Stimulated activated CD4-positive, alpha-beta T cell treated with anti-CD3 and anti-CD28 coated beads, Interleukin-4, amount 100 ng/mL, for 4 hours (primary cell): ENCODE results near the gene CIAO3.
"Not testable (repeated sequence)": the region's sequence is repeated elsewhere in the genome, so short reads cannot be mapped to it uniquely, and the experiment has no call there.

Experiments
- DNase-seq, 2 experiments: peaks; one replicate each; pipeline ENCODE4 v3.0.0-alpha.2; 2020

CIAO3 gene

DNA sequence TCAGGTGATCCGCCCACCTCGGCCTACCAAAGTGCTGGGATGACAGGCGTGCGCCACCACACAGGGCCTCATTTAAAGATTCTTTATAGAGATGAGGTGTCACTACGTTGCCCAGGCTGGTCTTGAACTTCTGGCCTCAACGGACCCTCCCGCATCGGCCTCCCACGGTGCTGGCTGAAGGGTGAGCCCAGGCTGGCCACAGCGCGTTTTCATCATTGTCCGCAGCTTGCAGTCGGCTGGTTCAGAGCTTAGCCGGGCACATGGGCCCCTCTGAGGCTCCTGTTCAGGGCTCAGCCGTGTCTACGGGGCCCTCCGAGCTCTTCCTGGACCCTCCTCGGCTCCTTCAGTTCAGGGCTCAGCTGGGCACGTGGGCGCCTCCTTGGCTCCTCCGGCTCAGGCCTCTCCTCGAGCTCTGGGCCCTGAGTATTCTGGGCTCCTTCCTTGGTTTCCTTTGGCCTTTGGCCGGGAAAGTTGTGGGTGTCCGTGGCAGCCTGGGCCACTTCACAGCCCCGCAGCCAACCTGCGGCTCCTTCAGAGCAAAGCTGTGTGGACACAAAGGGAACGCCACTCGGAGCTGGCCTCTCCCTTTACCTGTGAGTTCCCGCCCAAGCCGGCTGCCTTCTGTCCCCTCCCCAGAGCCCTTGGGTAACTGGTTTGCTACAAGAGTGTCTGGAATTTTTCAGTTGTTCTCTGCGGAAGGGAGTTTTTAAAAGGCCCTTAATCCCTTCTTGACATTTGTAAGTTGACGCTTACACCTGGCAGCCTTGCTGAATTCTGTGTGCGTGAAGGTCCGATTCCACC is 18.5 kb upstream of the CIAO3 start:
- no peak for DNase-seq

DNA sequence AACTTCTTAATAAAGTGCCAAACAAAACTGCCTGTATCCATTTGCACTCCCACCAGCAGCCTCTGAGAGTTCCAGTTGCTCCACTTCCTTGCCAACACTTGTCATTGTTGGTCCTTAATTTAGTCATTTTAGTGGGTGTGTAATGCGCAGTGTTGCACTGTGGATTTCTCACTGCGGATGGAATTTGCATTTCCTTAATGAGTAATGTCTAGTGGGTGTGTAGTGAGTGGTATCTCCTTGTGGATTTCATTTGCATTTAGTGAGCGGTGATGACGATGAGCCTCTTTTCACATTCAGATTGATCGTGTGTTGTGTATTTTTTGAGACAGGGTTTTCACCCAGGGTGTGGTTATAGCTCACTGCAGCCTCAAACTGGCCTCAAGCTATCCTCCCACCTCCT is 15.6 kb upstream of the CIAO3 start:
- no peak for DNase-seq

DNA sequence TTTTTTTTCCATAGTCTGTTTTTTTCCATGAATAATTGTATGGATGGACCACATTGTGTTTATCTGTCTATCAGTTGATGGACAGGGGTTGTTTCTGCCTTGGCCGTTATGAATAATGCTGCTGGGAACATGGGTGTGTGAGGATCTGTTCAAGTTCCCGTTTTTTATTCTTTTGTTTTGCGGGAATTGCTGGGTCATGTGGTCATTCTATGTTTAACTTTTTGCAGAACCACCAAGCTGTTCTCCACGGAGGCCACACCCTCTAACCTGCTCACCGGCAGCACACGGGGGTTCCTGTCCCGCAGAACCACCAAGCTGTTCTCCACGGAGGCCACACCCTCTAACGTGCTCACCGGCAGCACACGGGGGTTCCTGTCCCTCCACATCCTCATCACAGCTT is 13.9 kb upstream of the CIAO3 start:
- no peak for DNase-seq

DNA sequence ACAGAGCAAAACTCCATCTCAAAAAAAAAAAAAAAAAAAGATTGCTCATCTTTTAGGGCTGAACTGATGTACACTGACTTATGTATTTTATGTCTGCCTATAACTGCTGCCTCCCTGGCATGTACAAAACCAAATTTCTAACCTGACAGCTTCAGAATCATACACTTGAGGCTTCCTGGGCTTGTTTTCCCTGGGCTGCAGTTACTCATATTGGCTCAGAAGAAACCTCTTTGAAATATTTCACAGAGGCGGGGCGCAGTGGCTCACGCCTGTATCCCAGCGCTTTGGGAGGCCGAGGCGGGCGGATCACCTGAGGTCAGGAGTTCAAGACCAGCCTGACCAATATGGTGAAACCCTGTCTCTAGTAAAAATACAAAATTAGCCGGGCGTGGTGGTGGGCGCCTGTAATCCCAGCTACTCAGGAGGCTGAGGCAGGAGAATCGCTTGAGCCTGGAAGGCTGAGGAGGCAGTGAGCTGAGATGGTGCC is 13.4 kb upstream of the CIAO3 start:
- DNase-seq: not testable (repeated sequence)

DNA sequence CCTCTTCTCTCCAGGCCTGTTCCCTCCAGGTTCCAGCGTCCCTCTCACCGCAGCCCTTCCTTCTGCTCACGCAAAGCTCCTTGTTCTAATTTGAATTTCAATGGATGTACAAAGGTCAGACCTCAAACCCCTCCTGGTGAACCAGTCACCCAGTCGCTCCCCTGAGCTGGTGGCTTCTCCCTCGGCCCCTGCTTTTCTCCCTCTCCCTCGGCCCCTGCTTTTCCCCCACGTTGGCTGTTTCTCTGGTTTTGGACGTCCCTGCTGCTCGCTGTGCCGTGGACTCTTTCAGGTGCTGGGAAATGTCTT is 11.2 kb upstream of the CIAO3 start:
- no peak for DNase-seq

DNA sequence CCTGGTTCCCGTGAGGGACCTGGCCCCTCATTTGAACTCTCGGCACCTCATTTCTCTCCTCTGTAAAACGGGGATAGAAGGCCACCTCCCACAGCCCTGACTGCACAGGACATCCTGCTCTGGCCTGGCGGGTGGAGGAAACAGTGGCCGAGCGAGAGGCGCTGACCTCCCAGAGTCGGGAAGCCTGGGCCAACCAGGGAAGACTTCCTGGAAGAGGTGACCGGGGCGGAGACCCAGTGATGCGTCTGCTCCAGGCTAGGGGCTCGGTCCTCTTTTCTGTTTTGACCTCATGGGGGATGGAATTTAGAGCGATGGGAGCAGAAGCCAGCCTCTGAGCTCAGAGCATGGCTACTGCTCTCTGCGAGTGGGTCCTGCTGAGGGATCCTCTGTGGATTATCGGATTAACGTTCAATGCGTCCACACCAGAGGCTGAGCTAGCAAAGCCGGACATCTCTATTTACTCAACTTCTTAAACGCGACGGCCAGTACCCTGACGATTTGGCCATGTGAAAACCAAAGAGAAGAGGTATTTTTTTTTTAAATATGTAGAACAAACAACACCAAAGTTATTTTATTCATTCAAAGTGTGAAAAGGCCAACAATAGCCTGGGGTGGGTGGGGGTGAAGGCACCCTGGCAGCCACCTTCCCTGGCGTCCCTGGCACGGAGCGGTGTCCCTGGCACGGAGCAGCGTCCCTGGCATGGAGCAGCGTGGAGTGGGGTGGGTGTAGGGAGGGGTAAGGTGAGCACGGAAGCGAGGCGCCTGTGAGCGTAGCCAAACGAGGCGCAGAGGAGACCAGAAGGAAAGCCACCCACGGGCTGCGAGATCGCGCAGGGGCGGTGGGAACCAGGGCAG is 10.6 kb upstream of the CIAO3 start:
- no peak for DNase-seq

DNA sequence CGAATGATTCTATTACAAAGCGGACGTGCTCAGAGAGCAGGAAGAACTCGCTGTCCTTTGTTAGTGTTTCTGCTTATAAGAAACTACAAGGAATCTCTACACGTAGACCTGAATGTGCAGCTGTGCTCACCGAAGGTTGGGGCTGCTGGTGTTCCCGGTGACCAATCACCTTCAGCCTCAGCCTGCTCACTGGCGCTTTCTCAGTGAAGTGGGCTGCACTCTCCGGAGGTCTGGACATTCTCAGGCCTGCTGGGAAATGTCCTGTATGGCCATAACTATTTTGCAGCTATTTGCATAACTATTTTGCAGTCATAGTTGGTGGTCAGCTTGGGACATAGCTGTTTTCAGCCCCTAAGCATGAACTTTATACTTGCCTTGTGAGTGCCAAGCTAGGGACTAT is 9.7 kb upstream of the CIAO3 start:
- DNase-seq: no peak

DNA sequence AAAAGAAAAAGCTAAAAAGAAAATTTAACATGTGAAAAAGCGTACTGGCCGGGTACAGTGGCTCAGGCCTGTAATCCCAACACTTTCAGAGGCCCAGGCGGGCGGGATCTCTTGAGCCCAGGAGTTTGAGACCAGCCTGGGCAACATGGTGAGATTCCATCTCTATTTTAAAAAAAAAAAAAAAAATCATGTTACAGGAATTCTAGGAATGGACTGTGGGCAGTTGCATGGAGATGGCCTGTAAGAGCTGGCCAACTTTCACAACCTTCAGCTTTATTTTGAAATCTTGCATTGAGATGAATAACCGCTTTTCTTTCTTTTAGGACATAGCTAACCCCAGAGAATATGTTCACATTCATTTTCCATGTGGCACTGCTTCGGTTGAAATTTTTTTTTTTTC is 8.2 kb upstream of the CIAO3 start:
- no peak for DNase-seq

DNA sequence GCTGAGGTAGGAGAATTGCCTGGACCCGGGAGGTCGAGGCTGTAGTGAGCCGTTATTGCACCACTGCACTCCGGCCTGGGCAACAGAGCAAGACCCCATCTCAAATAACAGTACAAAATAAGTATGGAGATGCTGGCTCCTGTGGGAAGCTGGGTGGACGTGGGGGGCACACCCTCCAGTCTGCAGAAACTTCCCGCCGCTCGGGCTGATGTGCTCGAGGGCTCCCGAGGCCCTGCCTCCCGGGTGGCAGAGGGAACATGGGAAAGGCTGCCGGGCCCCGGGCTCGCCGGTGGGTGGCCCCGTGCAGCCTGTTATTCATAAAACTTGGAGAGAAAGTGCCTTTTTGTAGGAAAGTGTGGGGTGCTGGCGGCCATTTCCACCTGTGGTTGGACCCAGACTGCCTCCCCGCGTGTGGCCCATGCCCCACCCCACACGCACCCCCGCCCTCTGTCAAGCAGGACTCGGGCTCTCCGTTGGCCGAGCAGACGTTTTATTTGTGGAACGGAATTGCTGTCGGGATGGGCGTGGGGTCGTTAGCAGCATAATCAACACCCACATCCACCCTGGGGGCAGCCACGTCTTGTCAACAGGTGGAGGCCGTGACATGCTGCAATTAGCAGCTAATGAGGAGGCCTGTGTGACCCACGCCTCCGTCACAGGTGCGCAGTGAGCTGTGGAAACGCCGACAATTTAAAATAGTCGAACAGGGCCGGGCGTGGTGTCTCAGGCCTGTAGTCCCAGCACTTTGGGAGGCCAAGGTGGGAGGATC is 7.4 kb upstream of the CIAO3 start:
- DNase-seq: no peak

DNA sequence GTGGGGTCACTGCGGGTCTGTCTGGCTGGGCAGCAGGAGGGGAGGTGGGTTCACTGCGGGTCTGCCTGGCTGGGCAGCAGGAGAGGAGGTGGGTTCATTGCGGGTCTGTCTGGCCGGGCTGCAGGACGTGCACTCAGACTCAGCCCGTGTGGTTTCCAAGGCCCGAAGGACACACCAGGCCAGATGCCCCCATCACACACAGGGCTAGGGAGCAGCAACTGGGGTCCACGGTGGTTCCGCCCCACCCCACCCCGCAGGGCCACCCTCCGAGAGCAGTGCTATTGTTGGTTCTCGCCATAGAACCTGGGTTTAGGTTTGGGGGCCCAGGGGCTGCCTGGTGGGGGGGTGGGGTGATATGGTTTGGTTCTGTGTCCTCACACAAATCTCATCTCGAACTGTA is 5.8 kb upstream of the CIAO3 start:
- DNase-seq: no peak

DNA sequence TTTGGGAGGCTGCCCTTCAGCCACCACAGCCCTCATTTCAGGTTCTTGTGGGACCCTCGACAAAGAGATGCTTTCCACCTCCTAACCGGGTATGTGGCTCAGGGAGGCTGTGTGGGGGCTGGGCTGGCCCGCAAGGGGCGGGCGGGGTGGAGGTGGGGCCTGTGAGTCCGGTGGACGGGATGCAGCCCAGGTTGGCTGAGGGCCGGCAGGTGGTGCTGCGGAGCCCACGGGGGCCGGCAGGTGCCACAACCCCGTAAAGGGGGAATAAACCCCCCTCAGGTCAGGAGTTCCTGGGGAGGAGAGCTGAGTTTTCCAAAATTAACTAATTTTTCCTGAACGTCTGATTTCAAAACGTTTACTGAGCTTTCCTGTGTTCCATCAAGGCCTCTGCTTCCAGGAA is 4.9 kb upstream of the CIAO3 start:
- DNase-seq: no peak

DNA sequence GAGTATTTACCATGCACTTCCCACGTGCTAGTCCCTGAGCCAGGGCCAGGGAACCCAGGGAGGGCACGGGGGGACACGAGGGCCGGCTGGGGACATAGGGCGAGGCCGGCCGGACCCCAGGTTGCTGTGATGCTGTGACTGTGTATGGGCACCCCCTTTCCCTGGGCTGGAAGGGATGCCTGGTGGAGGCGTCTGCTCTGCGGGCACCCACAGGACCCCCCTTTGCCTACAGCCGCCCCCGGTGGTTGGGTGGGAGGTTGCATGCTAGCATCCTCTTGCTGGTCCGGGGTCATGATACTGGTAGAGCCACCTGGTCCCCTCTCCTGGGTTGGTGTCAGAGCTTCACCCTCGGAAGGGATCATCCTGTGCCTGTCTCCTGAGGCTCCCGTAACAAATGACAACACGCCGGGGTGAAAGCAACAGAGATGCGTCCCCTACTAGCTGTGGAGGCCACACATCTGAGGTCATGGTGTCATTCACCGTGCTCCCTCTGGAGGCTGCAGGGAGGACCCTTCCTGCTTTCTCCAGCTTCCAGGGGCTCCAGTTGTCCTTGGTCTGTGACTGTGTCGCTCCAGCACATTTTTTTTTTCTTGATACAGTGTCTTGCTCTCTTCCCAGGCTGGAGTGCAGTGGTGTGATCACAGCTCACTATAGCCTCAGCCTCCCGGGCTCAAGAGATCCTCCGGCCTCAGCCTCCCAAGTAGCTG is 3.1 kb upstream of the CIAO3 start:
- no peak for DNase-seq

DNA sequence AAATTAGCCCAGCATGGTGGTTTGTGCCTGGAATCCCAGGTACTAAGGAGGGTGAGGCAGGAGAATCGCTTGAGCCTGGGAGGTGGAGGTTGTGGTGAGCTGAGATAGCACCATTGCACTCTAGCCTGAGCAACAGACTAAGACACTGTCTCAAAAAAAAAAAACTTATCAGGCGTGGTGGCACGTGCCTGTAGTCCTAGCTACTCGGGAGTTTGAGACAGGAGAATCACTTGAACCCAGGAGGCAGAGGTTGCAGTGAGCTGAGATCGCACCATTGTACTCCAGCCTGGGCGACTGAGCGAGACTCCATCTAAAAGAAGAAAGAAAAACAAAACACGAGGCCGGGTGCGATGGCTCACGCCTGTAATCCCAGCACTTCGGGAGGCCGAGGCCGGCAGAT is 2.1 kb upstream of the CIAO3 start:
- not testable (repeated sequence) for DNase-seq

DNA sequence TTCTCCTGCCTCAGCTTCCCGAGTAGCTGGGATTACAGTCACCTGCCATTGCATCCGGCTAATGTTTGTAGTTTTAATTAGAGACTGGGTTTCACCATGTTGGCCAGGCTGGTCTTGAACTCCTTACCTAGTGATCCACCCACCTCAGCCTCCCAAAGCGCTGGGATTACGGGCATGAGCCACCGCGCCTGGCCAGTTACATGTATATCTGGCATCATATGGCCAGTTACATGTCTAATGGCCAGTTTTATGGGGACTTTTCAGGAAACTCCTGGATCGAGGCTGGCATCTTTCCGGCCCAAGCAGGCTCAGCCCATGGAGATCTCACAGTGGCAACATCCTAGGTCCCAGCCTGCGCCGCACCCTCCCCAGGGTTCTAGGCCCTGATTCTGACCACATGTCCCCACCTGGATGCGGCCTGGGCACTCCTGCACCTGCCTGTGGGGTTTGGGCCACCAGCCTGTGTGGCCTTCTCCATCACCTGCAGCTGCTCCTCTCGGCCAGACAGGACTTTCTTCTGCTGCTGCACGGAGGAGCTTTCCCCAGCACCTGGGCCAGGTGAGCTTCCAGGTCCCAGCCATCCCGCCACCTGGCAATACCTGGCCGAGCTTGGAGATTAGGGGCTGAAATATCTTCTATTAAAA is 1.3 kb upstream of the CIAO3 start:
- no peak for DNase-seq

DNA sequence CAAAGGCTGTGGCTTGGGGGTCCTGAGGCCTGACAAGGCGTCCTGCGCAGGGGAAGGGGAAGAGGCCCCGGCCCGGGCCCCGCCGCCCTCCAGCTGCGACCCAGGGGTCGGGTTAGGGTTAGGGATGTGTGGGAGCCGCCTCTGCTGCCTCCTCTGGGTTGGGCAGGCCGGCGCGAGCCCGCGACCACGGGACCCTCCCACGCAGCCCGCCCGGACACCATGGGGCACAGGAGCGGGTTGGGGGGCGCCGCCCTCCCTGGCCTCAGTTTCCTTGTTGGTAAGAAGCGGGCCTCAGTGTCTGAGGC is 386 bp downstream of the CIAO3 start:
- DNase-seq: no peak

DNA sequence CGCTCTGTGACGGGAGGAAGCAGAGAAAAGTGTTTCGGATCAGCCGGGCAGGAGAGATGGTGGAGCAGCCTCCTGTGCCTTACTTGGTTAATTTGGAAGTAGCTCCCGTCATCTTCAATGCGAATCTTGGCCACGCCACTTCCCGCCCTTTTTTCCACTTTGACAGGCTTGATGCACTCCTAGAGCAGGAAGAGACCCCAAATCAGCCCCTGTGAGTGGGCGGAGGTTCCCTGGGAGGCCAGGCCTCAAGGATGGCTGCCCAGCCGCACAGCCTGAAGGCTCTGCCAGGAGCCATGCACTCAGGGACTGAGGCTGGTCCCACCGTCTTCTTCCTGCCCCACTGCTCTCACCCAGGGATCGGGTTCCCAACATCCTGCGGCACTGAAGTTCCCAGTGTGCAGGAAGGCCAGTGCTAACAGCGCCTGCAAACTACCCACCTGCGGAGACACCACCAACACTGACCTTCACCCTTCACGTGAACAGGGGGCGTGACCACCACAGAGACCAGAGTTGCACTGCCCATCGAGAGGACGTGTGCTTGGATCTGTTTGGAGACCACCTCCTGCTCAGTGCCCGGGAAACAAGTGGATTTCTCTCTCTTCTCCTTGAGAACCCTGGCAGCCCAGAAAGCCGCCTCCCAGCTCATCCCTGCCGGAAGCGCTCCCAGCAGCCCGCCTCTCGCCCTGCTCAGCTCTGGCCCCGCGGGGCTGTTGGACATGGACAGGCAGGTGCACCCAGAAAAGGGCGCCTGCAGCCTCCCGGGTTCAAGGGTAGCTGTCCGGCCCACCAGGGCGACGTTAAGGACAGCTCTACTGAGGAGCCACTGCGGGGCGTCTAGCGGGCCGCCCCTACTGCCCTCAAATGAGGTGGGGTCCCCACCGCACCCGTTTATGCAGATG is 988 bp downstream of the CIAO3 start:
- no peak for DNase-seq

DNA sequence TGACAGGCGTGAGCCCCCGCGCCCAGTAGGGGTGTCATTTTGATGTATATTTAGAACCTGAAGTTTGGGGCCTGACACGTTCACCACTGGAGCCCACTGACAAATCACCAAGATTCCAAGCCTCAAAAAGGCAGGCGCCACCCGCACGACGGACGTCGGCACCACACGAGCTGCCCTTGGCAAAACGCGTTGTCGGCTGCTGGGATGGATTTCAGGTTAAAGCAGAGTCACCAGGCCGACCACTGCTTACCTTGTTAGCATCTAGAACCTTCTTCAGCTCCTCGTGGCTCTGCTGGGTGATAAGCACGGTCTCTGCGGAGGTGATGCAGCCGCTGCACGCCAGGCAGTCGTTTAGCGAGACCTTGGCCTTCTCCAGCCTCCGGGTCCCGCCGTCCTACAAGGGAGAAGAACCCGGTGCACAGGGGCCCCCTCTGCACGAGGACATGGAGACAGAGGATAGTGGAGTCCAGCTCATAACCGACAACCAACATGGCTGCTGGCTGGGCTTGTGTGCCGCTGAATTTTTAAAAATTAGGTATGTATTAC is 3.8 kb downstream of the CIAO3 start:
- DNase-seq: no peak

DNA sequence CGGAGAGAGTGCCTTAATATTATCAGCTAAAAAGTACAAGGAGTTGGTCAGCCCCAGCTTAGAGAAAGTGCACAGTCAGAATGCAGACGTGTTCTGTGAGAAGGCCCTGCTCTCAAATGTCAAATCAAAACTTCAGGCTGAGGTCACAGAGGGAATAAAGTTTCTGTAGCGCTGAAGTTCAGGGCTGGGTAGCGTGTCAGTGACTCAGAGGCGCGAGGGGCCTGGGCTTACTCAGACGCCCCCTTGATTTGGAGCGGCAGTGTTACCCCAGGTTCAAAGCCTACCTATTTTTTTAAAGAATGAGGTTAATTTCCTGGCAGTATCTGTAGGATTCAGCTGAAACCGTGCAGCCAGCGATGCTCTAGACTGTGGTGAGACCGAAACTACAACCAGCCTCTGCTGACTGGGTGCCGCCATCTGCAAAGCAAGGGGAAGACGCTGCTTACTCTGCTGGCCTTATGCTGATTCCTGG is 4.8 kb downstream of the CIAO3 start:
- DNase-seq: no peak

DNA sequence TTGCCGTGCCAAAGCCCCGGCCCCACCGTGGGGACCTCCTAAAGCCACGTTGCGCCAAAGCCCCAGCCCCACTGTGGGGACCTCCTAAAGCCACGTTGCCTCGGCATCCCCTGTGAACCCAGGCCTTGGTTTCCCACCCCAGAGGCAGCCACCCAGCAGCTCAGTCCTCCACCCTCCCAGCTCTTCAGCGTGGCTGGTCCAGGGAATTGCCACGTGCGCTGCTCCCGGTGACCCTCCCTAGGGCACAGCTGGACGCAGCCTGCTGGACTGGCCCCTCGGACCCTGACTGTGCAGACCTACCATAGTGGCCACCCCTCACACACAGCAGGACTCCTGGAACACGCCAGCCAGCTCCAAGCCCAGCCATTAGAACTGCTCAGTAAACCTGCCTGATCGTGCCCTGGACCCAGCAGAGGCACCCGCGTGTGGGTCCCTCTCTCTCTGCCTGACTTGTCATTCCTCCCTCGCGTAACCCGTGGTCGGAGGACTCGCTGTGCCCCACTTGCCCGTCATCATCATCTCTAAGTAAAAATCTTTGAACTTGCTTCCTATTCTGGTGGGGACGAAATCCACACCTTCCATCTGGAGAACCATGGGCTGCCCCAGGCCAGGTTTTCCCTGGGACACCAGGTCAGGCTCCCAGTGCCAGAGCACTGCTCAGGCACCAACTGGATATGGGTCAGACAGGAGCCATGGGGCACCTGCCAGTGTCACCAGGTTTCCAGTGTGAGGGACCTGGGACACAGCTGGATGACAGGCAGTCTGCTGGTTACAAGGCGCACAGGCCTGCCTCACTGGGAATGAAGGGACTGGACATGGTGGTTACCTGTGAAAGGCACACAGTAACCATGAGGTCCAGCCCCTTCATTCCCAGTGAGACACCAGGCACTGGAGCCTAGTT is 5.6 kb downstream of the CIAO3 start:
- DNase-seq: no peak
